SU-DHL-6 (cell line): Measurements from ENCODE around the gene VTI1A.

ENCODE experiments used
- H2AFZ ChIP-seq: fragments of 200-600 bp; sonication (generic); 2 replicates; pipeline ENCODE4 v1.6.1; 2014; ENCODE audit warnings: low read depth, mild to moderate bottlenecking, moderate library complexity, mixed read lengths, antibody characterized with exemption, low read length; ENCODE audit not compliant: severe bottlenecking
- H3F3A ChIP-seq: fragments of 200-600 bp; shearing (Covaris generic); 2 replicates; pipeline ENCODE4 v1.6.0; 2016; ENCODE audit warnings: antibody characterized with exemption, mild to moderate bottlenecking; ENCODE audit not compliant: insufficient read depth
- H3K27ac ChIP-seq: fragments of 200-600 bp; sonication (generic); 2 replicates; pipeline ENCODE4 v1.5.1; 2016; ENCODE audit warnings: low read depth, mild to moderate bottlenecking, low read length, moderate library complexity, mixed read lengths
- H3K27me3 ChIP-seq: fragments of 200-600 bp; sonication (generic), shearing (Covaris generic); 2 replicates; pipeline ENCODE4 v1.6.0; 2014; ENCODE audit warnings: mild to moderate bottlenecking, low read length
- H3K36me3 ChIP-seq: fragments of 200-600 bp; sonication (generic); 2 replicates; pipeline ENCODE4 v1.6.1; 2014; ENCODE audit warnings: mild to moderate bottlenecking, low read length, mixed read lengths
- H3K4me2 ChIP-seq: fragments of 300-600, 200-600 bp; shearing (Covaris generic), sonication (generic); 2 replicates; pipeline ENCODE4 v1.6.0; 2014; ENCODE audit warnings: low read length, low read depth, mild to moderate bottlenecking; ENCODE audit not compliant: poor library complexity, severe bottlenecking
- H3K4me3 ChIP-seq: fragments of 200-600 bp; sonication (generic); 2 replicates; pipeline ENCODE4 v1.5.1; 2014; ENCODE audit warnings: antibody characterized with exemption, low read length, mild to moderate bottlenecking, mixed read lengths; ENCODE audit not compliant: insufficient read depth, poor library complexity, severe bottlenecking
- H3K79me2 ChIP-seq: fragments of 200-600 bp; sonication (generic); 2 replicates; pipeline ENCODE4 v1.6.1; 2014; ENCODE audit warnings: mild to moderate bottlenecking, low read length, moderate library complexity; ENCODE audit not compliant: insufficient read depth
- H3K9ac ChIP-seq: fragments of 200-600 bp; sonication (generic); 2 replicates; pipeline ENCODE4 v1.7.0; 2014; ENCODE audit warnings: mild to moderate bottlenecking, low read length
- H3K9me2 ChIP-seq: fragments of 200-600 bp; sonication (generic); replicated peaks from 2 replicates; pipeline ENCODE4 v1.6.1; 2014; ENCODE audit warnings: low read length; ENCODE audit not compliant: insufficient read depth
- H3K9me3 ChIP-seq: fragments of 200-600 bp; sonication (generic); 2 replicates; pipeline ENCODE4 v1.6.1; 2014; ENCODE audit warnings: low read length, mixed read lengths; ENCODE audit not compliant: insufficient read depth
- H4K20me1 ChIP-seq: fragments of 200-600 bp; sonication (generic); 2 replicates; pipeline ENCODE4 v1.6.1; 2014; ENCODE audit warnings: low read depth, mild to moderate bottlenecking, antibody characterized with exemption, low read length, moderate library complexity, mixed read lengths
- EZH2phosphoT487 ChIP-seq: fragments of 200-600 bp; sonication (generic), shearing (Covaris generic); conservative IDR thresholded peaks from 2 replicates; pipeline ENCODE4 v1.6.1; 2018; ENCODE audit warnings: mild to moderate bottlenecking, antibody characterized with exemption, low read length, moderate library complexity, mixed read lengths
- TF ChIP-seq, protein P1 (sequence below): fragments of 200-600 bp; sonication (generic); IDR thresholded peaks from one replicate; pipeline ENCODE4 v1.5.1; 2017; ENCODE audit warnings: antibody characterized with exemption, mild to moderate bottlenecking, low read length, moderate library complexity; ENCODE audit not compliant: insufficient read depth, poor library complexity, severe bottlenecking

Gene VTI1A

DNA sequence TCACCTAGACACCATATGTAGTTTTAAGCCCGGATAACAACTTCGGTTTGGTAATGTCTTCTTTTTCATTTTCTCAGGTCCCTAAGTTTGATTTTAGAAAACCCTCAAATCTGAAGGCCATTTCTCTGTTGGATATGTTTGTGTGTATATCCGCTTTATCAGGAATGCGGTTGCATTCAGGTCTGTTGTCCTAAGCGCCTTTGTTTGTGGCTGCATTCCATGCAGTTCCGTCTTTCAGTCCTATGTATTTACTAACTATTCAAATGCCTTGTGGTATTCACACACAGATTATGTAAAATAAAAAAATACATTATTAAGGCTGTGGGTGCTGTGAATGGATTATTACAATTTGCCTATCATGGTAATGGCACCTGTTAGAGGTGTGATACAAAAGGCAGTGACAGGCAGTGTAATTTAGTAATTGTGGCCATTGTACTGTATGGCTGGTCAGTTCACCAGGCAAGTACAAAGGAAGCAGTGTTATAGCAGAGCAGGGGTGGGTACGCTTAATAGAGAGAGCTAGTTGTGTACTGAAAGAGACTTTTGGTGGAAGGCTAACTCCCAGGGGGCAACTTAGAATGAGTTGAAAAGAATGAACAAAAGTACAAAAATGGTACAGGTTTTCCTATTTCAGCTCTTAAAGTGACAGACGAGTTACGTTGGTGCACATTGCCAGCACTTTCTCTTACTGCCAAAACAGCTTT, 136.4 kb downstream of the VTI1A start:
- Histone ChIP-seq H3K9ac (no peak overlapping the region), H3K4me2 (no peak overlapping the region), H3K9me3 (no peaks in the 10 kb centered on the region), H2AFZ (no peak overlapping the region), H3F3A (no peaks in the 10 kb centered on the region), H3K36me3 (no peaks in the 10 kb centered on the region), H3K9me2 (no peaks in the 10 kb centered on the region), H3K27me3 (no peaks in the 10 kb centered on the region), H3K4me3 (no peak overlapping the region), H4K20me1 (no peaks in the 10 kb centered on the region), H3K27ac (no peak overlapping the region), H3K79me2 (no peaks in the 10 kb centered on the region)
- TF ChIP-seq, protein P1, sequence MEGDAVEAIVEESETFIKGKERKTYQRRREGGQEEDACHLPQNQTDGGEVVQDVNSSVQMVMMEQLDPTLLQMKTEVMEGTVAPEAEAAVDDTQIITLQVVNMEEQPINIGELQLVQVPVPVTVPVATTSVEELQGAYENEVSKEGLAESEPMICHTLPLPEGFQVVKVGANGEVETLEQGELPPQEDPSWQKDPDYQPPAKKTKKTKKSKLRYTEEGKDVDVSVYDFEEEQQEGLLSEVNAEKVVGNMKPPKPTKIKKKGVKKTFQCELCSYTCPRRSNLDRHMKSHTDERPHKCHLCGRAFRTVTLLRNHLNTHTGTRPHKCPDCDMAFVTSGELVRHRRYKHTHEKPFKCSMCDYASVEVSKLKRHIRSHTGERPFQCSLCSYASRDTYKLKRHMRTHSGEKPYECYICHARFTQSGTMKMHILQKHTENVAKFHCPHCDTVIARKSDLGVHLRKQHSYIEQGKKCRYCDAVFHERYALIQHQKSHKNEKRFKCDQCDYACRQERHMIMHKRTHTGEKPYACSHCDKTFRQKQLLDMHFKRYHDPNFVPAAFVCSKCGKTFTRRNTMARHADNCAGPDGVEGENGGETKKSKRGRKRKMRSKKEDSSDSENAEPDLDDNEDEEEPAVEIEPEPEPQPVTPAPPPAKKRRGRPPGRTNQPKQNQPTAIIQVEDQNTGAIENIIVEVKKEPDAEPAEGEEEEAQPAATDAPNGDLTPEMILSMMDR, result no peak
- TF ChIP-seq EZH2phosphoT487, result no peak

DNA sequence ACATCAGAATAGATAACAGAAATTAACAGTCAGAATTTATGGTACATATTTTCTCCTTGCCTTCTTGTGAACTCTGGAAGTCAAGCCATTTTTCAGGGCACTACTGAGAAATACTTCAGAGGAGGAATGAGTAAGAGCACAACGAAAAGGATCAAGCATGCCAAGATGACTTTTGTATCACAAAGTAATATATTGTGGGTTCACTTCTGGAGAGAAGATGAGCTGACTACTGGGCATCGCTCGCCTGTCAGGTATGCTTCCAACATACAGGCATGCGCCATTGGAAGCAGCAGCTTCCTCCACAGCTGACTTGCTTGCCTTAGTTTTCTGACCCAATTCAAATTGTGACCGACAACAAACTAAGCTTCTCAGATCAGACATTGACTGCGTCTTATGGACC, 137.3 kb downstream of the VTI1A start:
- Histone ChIP-seq H2AFZ (no peak overlapping the region), H3K79me2 (no peaks in the 10 kb centered on the region), H3K9me2 (no peaks in the 10 kb centered on the region), H3K27ac (no peak overlapping the region), H4K20me1 (no peaks in the 10 kb centered on the region), H3K36me3 (no peaks in the 10 kb centered on the region), H3K4me2 (no peak overlapping the region), H3K27me3 (no peaks in the 10 kb centered on the region), H3K9ac (no peak overlapping the region), H3K9me3 (no peaks in the 10 kb centered on the region), H3K4me3 (no peak overlapping the region), H3F3A (no peaks in the 10 kb centered on the region)
- TF ChIP-seq, protein P1, result no peak
- no peak for TF ChIP-seq EZH2phosphoT487

DNA sequence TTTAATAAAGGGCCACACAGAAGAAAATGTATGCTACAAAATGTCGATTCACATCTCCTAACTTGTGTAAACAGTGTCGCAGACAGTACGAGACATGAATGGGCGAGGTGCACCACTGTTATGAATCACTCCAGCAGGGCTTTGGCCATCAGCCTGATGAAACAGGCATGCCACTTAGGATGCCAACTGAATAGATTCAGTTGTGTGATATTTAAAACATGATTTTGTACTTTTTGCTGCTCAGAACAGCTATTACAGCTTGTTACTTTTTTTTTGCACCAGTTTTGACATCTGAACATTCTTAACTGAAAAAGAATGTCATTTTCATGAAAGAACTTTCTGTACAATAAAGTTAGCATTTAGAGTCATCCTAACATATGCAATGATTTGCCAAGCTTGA, 138.1 kb downstream of the VTI1A start:
- Histone ChIP-seq H2AFZ (no peak overlapping the region), H3K9me3 (no peaks in the 10 kb centered on the region), H3K9ac (no peak overlapping the region), H3K36me3 (no peaks in the 10 kb centered on the region), H3K79me2 (no peaks in the 10 kb centered on the region), H3F3A (no peaks in the 10 kb centered on the region), H3K27ac (no peak overlapping the region), H4K20me1 (no peaks in the 10 kb centered on the region), H3K4me2 (no peak overlapping the region), H3K4me3 (no peak overlapping the region), H3K27me3 (no peaks in the 10 kb centered on the region), H3K9me2 (no peaks in the 10 kb centered on the region)
- TF ChIP-seq, protein P1, result no peak
- no peak for TF ChIP-seq EZH2phosphoT487
